Activated T-cell treated with anti-CD3 and anti-CD28 coated beads for 4 hours (primary cell): Measurements from ENCODE around the gene WAC.

ENCODE experiments used
- DNase-seq: peaks from one replicate; pipeline ENCODE4 v3.0.0-alpha.2; 2020

Gene WAC

GRCh38 chr10:28669227-28670173 is 136.6 kb downstream of the WAC start:
- no peak for DNase-seq
